ENCODE measurements around the gene UBC. TPM values are rescaled to one million over a fixed set of nuclear protein-coding genes. Genes with fewer than 3 reads are reported as not detected.

UBC gene
- total and polyA plus RNA-seq, 9 of the 15 experiments (the other 6 are each of a cell fraction or from before 2014, with no cell fraction given), result 533 to 1,153 (median 813) TPM

- peak; percentile 96 for TF ChIP-seq ZNF395 (CRISPR knock-in tag; IDR thresholded peaks at IDR 0.05)
- peak; percentile 83 for TF ChIP-seq SMARCA4 (IDR thresholded peaks at IDR 0.05)
- peak; percentile 62 for TF ChIP-seq FOS (IDR thresholded peaks at IDR 0.05; ENCODE audit: extremely low read depth, insufficient read length)
- TF ChIP-seq MEF2D (tag; conservative IDR thresholded peaks at IDR 0.05; ENCODE audit: low read depth), result peak; percentile 85
- TF ChIP-seq ZNF274 (IDR thresholded peaks at IDR 0.05; ENCODE audit: borderline replicate concordance, low read depth, low read length), result no peak
- TF ChIP-seq ZNF140 (CRISPR knock-in tag; IDR thresholded peaks at IDR 0.05), result no peak
- TF ChIP-seq RAD21 (CRISPR knock-in tag; conservative IDR thresholded peaks at IDR 0.05 in 1 of 2, IDR thresholded peaks at IDR 0.05 in 1 of 2), result peak in 1 of 2 experiments; percentile 21; a peak in 1 of 4 replicates
- 0 out of 2 replicates have a peak, but pooled peaks have one; percentile 20 for TF ChIP-seq PTBP1 (IDR thresholded peaks at IDR 0.05; ENCODE audit: low read depth, low read length)
- 0 out of 2 replicates have a peak, but pooled peaks have one; percentile 30 for TF ChIP-seq PTTG1 (tag; IDR thresholded peaks at IDR 0.05; ENCODE audit: low read depth)
- peak; percentile 72 for TF ChIP-seq SOX6 (IDR thresholded peaks at IDR 0.05)
- TF ChIP-seq, protein P1, sequence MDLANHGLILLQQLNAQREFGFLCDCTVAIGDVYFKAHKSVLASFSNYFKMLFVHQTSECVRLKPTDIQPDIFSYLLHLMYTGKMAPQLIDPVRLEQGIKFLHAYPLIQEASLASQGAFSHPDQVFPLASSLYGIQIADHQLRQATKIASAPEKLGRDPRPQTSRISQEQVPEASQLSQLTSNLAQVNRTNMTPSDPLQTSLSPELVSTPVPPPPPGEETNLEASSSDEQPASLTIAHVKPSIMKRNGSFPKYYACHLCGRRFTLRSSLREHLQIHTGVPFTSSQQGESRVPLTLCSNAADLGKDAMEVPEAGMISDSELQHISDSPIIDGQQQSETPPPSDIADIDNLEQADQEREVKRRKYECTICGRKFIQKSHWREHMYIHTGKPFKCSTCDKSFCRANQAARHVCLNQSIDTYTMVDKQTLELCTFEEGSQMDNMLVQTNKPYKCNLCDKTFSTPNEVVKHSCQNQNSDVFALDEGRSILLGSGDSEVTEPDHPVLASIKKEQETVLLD (IDR thresholded peaks at IDR 0.05), result peak; percentile 88
- TF ChIP-seq NUFIP1 (IDR thresholded peaks at IDR 0.05; ENCODE audit: partially characterized antibody), result peak; percentile 95
- TF ChIP-seq ETV5 (CRISPR knock-in tag; IDR thresholded peaks at IDR 0.05; ENCODE audit: low read depth), result peak; percentile 92
- peak; percentile 60; the same call in 1 of the 2 replicates for TF ChIP-seq NR2C2 (CRISPR knock-in tag; IDR thresholded peaks at IDR 0.05)
- peak; percentile 87 for TF ChIP-seq NR2C2 (tag; IDR thresholded peaks at IDR 0.05)
- TF ChIP-seq GATAD2B (IDR thresholded peaks at IDR 0.05; ENCODE audit: borderline replicate concordance), result peak; percentile 78
Measured at GRCh38 chr12:124904306-124905098, 9.9 kb downstream of the UBC start (continued).

Data from K562 (cell line).